Measurements from ENCODE around the gene IRF8. TPM values are rescaled to one million over a fixed set of nuclear protein-coding genes. Genes with fewer than 3 reads are reported as not detected.

IRF8 gene
- 1.5 TPM for total RNA-seq (ENCODE audit: unreplicated experiment)
- long read RNA-seq, partial matches to known transcripts: 0 of 1 reads
- long read RNA-seq, other reads (novel, unspliced or antisense): 0 of 1 reads

GRCh38 chr16:85898521-85899442 lies at the start of gene IRF8:
IRF8 (plus strand) TSS chr16:85899162; CDS start chr16:85903016, 3,854 bp downstream.
- H3K27ac Mint-ChIP-seq (ENCODE audit: unreplicated experiment): no peak within 1 kb of the TSS
- H3K36me3 Mint-ChIP-seq (ENCODE audit: low read depth, unreplicated experiment): no peaks in the 10 kb centered on the region
- no peak for TF ChIP-seq CTCF (IDR thresholded peaks at IDR 0.05; ENCODE audit: unreplicated experiment)
- H3K27me3 Mint-ChIP-seq (ENCODE audit: unreplicated experiment): peaks cover 12% of the 10 kb centered on the region
- H3K4me1 Mint-ChIP-seq (ENCODE audit: unreplicated experiment): peaks cover 6% of the 10 kb centered on the region
- DNase-seq (ENCODE audit: low spot score): peak; percentile 67
- peak within 1 kb of the TSS; percentile 77 for H3K4me3 Mint-ChIP-seq (ENCODE audit: unreplicated experiment)
- H3K9me3 Mint-ChIP-seq (ENCODE audit: unreplicated experiment): no peaks in the 10 kb centered on the region

- no peak for DNase-seq (ENCODE audit: low spot score)
- Mint-ChIP-seq H3K4me1 (ENCODE audit: unreplicated experiment) (no peaks in the 10 kb centered on the region), H3K27ac (ENCODE audit: unreplicated experiment) (no peak overlapping the region), H3K27me3 (ENCODE audit: unreplicated experiment) (peaks cover 2% of the 10 kb centered on the region), H3K9me3 (ENCODE audit: unreplicated experiment) (no peaks in the 10 kb centered on the region), H3K36me3 (ENCODE audit: low read depth, unreplicated experiment) (no peaks in the 10 kb centered on the region), H3K4me3 (ENCODE audit: unreplicated experiment) (no peak overlapping the region)
- no peak for TF ChIP-seq CTCF (IDR thresholded peaks at IDR 0.05; ENCODE audit: unreplicated experiment)
These were observed 49.6 kb upstream of the IRF8 start for GRCh38 chr16:85849388-85849787.

GRCh38 chr16:85850344-85850880 lies 48.5 kb upstream of the IRF8 start:
- no peak for TF ChIP-seq CTCF (IDR thresholded peaks at IDR 0.05; ENCODE audit: unreplicated experiment)
- Mint-ChIP-seq H3K9me3 (ENCODE audit: unreplicated experiment) (no peaks in the 10 kb centered on the region), H3K36me3 (ENCODE audit: low read depth, unreplicated experiment) (no peaks in the 10 kb centered on the region), H3K27me3 (ENCODE audit: unreplicated experiment) (peaks cover 2% of the 10 kb centered on the region), H3K4me3 (ENCODE audit: unreplicated experiment) (no peak overlapping the region), H3K27ac (ENCODE audit: unreplicated experiment) (no peak overlapping the region), H3K4me1 (ENCODE audit: unreplicated experiment) (no peaks in the 10 kb centered on the region)
- no peak for DNase-seq (ENCODE audit: low spot score)

DNA sequence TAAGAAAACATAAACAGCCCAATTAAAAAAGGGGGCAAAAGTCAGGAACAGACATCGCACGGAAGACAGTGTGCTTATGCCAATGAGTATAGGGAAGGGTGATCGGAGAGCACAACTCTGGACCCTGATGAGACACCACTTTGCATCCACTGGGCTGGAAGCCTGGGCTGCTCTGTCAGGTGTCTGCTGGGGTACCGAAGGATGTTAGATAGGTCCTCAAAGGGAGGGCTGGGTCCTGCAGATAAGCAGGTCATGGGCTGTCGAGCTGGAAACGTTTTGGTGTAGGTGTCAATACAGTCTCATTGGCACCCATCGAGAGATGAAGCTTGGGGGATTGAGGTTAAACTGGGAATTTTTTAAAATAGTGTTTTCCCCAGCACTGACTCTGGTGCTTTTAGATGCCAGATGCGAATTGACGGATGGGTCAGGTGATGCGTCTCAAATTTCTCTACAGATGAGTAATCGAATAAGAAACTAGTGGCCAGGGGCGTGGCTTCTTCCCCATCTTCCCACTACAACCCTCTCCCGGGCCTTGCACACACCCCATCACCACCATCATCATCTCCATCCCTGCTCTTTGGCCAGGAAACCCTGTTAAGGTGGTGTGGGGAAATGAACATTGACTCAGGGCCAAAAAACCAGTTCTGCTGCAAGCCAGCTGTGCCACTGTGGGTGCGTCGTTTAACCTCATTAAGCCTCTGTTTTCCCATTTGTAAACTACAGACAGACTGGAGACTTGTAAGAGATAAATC lies 47.8 kb upstream of the IRF8 start:
- Mint-ChIP-seq H3K27me3 (ENCODE audit: unreplicated experiment) (peaks cover 2% of the 10 kb centered on the region), H3K4me3 (ENCODE audit: unreplicated experiment) (no peak overlapping the region), H3K27ac (ENCODE audit: unreplicated experiment) (no peak overlapping the region), H3K9me3 (ENCODE audit: unreplicated experiment) (no peaks in the 10 kb centered on the region), H3K4me1 (ENCODE audit: unreplicated experiment) (no peaks in the 10 kb centered on the region), H3K36me3 (ENCODE audit: low read depth, unreplicated experiment) (no peaks in the 10 kb centered on the region)
- TF ChIP-seq CTCF (IDR thresholded peaks at IDR 0.05; ENCODE audit: unreplicated experiment): no peak
- DNase-seq (ENCODE audit: low spot score): no peak
